ENCODE results near the gene ZNF784.

- TF ChIP-seq FOXK2 (IDR thresholded peaks at IDR 0.05) = no peak
- no peak for TF ChIP-seq ELF4 (IDR thresholded peaks at IDR 0.05)
- no peak for TF ChIP-seq BHLHE40 (IDR thresholded peaks at IDR 0.05; ENCODE audit: borderline replicate concordance)
- no peak for TF ChIP-seq SP1 (IDR thresholded peaks at IDR 0.05)
- TF ChIP-seq SUZ12 (IDR thresholded peaks at IDR 0.05) = no peak
- no peak for TF ChIP-seq FOXA1 (IDR thresholded peaks at IDR 0.05)
- no peak for TF ChIP-seq ARNT (IDR thresholded peaks at IDR 0.05)
- no peak for TF ChIP-seq ZNF384 (IDR thresholded peaks at IDR 0.05)
- no peak for TF ChIP-seq TARDBP (IDR thresholded peaks at IDR 0.05)
These were observed 12.9 kb downstream of the ZNF784 start for GRCh38 chr19:55611300-55611982.

Measured in HEK293T (cell line).